Measurements from ENCODE around the gene CYP26B1.

The CYP26B1 gene

DNA sequence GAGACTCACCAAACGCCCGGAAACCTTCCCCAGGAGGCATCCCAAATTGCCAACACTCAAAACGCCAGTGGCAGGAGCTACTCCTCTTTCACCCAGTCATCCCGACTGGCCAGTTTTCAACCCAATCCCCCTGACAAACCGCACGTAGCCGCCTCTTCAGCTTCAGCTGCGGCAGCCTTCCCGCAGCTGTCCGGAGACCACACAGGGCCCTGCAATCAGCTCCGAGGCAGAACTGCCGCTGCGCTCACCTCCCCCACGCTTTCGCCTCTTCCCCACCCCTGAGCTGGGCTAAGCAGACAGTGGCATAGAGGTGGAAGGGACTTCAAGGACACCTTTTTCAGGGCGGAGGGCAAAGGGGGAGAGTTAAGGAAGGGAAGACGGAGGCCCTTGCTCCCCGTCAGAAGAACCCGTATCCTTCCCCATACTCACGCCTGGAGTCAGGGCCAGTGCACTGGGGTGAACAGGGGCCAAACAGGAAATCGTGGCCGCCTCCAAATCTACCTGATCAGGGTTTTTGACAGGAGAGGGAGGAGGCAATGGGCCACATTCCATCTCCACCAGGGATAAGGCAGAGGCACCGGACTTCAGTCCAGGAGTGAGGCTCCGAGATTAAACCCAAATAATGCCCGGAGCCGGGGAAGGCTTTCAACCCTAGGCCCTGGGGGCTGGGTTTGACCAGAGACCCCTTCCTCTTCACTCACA lies 16.9 kb downstream of the CYP26B1 start:
- DNase-seq (ENCODE audit: extremely low read depth in 1 of 2, low read depth in 1 of 2): no peak

DNA sequence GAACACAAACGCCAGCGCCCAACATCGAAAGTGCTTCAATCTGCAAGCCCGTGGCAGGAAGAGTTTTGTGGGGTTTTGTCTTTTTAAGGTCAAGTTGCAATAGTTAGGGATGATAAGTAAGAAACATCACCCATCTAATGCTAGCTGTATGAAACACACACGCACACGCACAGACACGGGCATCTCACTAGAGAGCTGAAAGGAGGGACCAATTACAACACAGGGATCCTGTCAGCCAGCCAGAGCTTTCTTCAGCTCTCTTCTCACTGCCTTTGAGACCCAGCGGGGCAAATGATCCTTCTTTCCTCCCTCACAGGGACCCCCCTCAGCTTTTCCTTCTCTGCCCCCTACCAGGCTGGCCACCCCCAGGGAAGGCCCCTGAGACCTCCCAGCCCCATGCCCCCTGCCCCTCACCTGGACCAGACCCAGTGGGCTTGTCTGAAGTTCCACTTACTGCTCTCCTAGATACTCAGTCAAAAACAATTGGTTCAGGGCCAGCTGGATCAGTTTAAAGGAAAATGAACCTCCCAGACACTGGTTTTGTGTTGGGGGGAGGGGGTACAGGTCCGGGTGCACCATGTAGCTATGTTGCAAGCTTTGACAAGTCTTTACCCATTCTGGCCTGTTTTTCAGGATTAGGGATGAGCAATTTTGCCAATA lies 17.9 kb downstream of the CYP26B1 start:
- no peak for DNase-seq (ENCODE audit: extremely low read depth in 1 of 2, low read depth in 1 of 2)

DNA sequence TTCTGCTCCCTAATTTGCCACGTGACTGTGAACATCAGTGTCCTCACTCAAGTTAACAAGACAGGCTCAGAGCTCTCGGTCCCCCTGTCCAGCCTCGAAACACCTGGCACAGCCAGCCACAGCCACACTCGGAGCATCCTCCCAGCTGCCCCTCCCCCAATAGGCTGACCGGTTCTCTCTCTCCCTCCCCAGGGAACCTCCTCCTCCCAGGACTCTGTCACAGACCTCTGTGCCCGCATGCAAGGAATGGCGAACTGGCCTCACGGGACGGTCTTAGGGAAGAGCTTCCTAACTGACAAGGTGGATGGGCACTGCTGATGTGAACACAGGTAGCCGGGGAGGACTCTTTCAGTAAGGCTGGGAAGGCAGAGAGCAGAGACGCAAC lies 18.8 kb downstream of the CYP26B1 start:
- DNase-seq (ENCODE audit: extremely low read depth in 1 of 2, low read depth in 1 of 2): no peak

DNA sequence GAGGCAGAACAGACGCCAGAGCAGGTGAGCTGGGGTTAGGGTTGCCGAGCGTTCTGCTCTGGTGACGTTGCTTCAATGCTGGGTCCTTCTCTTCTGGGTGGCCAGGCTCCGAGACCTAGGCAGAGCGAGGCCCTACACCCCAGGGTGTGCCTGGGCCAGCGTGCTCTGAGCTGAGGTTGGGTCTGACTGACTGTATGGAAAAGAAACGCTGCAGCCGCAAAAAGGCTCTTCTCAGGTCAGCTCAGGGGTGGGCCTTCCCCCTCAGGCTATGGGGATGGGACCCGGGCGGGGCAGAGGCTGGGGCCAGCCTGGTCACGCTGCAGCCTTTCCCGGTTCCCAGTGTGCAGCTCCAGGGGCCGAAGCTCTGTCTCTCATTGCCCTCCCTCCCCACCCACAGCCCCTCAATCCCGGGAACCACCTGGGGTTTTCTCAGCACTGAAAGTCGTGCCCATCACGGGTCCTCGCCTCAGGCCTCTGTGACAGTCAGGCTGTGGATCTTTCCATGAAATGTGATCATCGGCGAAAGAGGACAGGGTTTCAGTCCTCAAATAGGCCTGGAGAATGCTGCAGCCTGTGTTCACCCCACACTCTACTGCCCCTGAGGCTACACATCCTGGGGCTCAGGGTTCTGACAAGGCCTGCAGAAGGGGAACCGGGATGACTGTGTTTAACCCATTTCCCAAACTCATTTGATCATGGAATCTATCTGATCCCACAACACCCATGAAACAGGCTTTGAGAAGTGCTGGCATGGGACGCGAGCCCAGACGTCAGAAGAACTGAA lies 19.4 kb downstream of the CYP26B1 start:
- DNase-seq (ENCODE audit: extremely low read depth in 1 of 2, low read depth in 1 of 2): no peak

DNA sequence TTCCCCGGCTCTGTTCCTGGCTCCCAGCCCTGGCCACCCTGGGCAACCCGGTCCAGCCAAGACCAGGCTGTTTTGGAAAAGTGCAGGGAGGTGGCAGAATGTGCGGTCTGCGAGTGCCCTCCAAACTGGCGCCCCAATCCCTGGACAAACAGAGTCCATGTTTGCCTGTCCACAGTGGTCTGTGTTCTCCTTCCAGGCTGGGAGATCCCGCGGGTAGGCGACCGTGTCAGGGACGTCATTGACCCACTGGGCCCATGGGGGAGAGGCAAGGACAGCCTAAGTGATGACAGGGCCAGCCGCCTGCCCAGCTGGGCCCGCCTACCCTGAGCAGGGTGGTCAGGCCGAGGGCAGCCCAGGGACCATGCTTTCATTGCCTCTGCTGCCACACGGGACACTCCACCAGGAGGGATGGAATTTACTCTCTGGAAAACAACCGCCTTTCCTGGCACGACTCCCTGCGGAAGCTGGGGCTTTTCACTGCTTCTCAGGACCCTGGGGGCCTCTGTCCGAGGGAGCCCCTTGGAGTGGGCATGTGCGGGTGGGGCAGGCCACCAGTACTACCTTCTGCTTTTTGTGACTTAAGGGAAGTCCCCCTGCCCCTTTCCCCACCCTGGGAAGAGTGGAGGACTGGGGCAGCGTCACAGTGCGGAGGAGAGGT lies 20.1 kb downstream of the CYP26B1 start:
- DNase-seq (ENCODE audit: extremely low read depth in 1 of 2, low read depth in 1 of 2): no peak

DNA sequence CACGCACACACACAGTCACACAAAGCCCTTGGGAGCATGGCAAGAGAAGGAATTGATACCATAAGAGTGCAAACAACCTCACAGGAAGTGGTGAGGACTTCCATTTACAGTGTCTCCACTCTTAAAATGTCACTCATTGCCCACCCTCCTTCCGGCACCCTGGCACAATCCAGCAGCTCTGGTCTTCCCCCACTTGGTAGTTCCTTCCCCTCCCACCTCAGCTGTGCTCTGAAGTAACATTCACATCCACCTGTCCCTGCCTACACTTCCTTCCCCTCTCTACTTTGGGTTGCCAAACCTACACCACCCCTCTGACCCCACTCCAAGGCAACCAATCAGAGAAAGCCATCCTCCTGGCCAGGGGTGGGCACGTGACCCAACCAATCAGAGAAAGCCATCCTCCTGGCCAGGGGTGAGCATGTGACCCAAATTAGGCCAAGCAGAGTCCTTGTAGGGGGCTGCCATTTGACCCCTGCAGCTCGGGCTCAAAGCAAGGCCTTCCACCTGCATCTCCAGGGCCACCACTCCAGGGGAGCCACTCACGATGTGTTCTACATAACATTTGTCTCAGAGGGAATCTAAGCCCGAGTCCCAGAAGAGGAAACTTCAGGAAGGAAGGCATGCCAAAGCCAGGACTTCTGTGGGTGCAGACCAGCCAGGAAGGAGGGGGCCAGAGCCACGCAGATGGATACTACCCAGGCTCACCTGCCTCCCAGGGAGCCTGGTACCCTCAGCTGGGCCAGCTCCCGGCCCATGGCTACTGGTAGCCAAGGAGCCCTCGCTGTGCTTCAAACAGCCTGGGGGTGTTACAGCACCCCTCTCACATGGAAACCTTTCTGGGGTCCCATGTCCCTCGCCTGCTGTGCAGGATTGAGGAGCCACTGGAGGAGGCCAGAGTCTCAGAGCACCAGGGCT lies 21.2 kb downstream of the CYP26B1 start:
- no peak for DNase-seq (ENCODE audit: extremely low read depth in 1 of 2, low read depth in 1 of 2)

DNA sequence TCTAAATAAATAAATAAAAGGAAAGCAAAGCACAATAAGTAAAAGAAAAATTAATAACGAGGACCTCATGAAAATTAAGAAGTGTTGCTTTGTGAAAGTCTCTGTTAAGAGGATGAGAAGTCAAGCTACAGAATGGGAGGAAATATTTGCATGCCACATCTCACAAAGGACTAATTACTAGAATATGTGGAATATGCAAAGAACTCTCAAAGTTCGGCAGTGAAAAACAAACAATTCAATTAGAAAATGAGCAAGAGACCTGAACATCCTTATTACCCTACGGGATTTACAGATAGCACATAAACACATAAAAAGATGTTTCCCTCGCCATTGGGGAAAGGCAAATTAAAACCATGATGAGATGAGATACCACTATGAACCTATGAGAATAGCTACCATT lies 23.3 kb downstream of the CYP26B1 start:
- no peak for DNase-seq (ENCODE audit: extremely low read depth in 1 of 2, low read depth in 1 of 2)

DNA sequence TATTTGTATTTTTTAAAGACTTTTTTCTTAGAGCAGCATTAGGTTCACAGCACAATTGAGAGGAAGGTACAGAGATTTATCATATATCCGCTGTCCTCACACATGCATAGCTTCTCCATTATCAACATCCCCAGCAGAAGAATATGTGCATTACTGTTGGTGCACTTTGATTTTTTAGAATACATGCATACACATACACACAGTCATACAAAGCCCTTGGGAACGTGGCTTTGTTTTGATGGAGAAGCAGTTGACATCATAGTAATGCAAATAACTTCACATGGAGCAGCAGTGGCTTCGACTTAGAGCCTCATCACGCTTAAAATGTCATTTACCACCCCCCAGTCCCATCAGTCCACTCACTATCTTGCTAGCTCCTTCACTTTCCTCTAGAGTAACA lies 26.5 kb downstream of the CYP26B1 start:
- DNase-seq (ENCODE audit: extremely low read depth in 1 of 2, low read depth in 1 of 2): no peak

DNA sequence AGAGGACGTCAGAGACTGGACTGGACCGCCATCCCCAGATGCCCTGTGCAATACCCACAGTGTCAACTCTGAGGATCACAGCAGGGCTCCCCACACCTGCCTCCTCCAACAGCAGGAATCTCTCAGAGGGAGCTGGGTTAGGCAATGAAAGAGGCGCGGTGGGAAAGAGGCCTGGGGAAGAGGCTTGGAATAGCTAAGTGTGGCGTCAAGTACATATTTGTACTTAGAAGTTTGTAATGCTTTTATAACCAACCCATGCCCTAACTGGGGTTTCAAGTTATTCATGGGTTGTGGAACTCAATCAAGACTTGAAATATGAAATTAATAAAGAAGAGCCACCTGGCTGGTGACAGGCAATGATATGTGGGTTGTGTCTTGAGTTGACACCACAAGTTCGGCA lies 28.7 kb downstream of the CYP26B1 start:
- DNase-seq (ENCODE audit: extremely low read depth in 1 of 2, low read depth in 1 of 2): no peak

DNA sequence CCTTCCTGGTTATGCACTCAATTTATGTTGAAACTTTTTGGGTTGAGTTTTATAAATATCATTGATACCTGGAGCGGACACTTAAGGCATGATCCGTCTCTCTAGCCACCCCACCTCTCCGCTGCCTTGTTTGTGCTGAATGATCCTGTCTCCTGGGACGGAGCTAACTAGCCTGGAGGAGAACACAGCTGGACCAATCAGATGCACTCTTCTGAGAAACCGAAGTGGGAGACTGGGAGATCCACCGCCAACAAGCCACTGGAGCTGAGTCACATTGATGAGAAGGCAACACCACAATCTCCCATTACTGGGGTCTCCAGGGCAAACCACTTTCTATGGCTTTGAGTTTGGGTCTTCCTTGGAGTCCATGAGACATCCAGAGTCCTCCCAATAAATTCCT lies 29.3 kb downstream of the CYP26B1 start:
- DNase-seq (ENCODE audit: extremely low read depth in 1 of 2, low read depth in 1 of 2): no peak

DNA sequence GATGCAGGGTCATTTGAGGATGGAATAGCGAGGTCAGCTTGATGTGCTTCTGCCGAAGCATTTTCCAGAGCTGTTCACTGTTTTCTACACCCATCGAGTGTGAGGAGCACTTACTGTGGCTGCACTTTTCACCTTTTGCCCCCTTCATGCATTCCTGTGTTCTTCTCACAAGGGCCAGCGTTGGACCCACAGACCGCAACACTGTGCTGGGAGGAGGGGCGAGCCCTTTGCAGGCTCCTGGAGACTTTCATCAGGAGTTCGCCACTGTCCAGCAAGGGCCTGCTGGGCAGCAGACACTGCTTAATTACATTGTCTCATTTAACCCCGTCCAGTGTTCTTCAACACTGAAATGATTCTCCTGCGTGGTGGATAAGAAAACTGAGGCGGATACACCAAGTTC lies 29.9 kb downstream of the CYP26B1 start:
- DNase-seq (ENCODE audit: extremely low read depth in 1 of 2, low read depth in 1 of 2): no peak

DNA sequence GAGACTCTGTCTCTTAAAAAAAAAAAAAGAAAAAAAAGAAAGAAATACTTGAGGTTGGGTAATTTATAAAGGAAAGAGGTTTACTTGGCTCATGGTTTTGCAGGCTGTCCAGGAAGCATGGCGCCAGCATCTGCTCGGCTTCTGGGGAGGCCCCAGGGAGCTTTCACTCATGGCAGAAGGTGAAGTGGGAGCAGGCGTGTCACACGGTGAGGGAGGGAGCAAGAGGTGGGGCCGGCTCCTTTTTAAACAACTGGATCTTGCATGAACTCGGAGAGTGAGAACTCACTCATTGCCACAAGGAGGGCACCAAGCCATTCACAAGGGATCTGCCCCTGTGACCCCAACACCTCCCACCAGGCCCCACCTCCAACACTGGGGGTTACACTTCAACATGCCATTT lies 30.6 kb downstream of the CYP26B1 start:
- DNase-seq (ENCODE audit: extremely low read depth in 1 of 2, low read depth in 1 of 2): no peak

DNA sequence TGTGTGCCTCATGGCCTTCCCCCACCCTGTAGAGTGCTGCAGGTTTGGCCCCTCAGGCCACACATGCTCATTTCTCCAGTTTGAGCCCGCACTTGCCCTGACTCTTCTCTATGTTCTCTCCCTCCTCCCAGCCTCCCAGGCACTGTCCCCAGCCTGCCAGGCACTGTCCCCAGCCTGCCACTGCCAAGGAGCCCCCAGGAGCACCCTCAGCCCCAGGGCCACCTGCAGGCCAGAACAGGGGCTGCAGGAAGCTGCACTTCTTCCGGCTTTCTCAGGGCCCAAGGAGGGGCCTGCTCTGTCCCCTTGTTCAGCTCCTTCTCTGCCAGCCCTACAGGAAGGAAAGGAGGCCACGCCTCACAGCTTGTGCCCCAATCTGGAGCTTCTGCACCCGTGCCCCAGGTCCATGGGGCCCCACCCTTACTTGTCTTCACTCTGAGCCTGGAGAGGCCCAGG lies 31.6 kb downstream of the CYP26B1 start:
- no peak for DNase-seq (ENCODE audit: extremely low read depth in 1 of 2, low read depth in 1 of 2)

DNA sequence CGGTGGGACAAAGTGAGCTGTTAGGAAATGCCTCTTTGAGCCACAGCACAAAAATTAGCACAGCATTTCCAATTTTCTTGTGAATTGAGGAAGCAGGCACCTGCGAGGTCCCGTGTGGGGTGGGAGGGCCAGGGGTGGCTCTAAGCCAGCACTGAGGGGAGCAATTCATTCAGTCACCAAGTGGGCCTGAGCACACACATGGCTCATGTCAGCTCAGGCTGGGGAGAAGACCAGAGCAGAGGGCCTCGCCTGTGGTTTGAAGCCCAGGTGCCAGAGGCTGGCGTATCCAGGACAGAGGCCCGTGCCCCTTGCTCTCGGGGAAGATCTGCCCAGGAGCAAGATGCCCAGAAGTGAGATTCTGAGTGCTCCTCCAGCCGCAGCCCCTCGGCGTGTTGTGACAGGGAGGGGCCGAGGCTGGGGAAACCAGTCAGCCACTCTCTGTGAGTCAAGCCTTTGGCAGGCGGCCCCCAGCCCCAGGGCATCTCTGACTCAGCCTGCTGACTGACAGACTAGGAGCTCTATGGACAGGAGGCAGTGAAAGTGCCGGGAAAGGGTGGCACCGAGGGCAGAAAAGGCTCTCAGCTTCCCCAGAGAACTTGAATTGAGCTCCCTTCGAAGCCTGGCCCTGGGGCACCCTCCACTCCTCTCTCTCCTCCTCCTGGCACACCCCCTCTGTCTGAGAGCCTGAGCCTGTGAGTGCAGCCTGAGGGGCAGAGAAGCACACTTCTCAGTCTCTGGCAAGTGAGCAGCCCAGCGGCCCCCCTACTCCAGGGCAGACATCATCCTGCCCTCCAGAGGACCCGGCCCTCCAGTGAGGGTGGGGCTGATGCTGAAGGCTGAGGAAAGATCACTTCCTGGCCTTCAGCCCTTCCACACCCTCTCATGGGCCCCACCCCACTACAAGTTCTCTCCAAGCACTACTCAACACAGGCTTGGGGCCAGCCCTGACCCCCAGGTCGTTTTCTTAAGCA lies 32.3 kb downstream of the CYP26B1 start:
- no peak for DNase-seq (ENCODE audit: extremely low read depth in 1 of 2, low read depth in 1 of 2)

DNA sequence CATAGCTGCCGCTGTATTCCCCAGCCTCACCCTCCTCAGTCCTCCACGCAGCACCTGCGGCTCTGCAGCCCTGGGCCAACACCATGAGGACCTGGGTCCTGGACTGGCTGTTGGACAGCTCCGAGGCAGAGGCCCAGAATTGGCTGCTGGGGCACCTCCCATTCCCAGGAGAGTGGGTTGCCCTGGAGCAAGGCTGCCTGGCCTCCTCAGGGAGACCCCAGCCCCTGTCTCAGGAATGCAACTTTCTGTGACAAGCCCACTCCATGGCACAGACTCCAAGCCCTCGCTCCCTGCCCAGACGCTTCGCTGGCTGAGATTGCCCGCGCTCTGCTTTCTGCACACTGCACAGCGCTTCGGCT lies 33.0 kb downstream of the CYP26B1 start:
- DNase-seq (ENCODE audit: extremely low read depth in 1 of 2, low read depth in 1 of 2): no peak

DNA sequence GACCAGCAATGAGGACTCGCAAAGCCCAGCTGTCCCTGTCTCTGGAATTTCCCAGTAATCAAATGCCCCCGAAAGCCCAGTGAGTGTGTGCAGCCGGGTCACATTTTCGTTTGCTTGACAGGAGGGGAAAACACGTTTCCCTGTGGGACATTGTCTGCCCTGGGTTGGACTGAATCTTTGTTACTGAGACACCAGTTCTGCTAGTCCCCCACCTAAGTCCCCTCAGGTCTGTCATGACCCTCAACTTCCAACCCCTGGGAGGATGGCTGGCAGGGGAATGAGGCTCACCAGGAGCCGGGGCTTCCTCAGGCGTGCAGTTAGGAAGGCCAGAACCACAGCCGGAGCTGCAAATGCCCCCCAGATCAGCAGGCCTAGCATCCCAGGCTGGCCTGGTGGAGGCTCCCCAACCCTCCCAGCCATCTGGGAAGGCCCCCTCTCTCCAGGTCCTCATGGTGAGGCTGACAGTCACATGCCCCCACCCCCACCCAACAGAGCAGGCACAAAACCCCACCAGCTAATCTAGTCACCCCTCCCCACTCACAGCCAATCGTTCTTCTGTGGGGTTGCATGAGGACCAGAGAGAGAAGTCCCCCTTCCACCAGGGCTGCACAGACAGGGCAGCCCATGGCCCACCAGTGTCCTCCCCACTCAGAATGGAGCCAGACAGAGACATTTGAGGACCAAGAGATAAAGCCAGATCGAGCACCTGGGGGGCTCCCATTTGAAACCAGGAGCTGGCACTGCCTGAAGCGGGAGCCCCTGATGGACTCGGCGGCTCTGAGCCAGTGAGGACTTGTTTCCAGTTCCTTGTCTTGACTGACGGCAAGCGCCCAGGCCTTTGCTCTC lies 33.6 kb downstream of the CYP26B1 start:
- no peak for DNase-seq (ENCODE audit: extremely low read depth in 1 of 2, low read depth in 1 of 2)

DNA sequence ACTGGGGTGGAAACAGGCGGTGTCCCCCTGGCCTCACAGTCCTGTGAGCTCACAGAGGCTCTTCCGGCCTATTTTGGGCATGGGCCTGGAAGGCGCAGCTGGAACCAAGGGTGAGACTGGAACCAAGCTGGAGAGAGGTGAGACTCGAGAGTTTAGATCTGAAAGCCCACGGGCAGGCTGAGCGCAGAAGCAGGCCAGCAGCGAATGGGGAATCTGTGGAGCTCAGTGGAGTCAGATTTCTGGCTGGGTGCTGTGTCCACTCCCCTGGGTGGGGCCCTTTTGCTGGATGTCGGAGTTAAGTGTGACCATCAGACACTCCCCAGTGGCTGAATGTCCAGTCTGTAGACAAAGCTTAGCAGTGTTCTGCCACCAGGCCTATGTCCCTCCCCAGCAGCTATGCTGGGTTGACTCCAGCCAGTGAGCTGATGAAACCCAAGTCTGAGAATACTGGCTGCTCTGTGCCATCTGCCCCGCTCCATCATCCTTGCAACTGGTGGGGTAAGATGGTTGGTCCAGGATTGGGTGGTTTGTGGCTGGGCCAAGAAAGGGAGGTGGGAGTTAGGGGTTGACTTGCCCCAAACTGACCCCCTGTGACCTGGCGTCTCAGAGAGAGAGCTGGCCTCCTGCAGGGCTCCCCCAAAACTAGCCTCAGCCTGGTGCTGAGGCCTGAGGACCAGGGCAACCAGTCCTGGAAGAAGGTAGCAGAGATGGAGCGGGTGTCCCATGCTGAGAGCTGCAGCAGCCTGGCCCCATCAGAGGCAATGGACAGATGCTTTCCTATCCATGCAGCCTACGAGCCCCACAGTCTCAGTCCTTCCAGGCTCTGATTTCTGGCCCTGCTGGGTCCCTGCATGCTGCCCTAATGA lies 34.4 kb downstream of the CYP26B1 start:
- no peak for DNase-seq (ENCODE audit: extremely low read depth in 1 of 2, low read depth in 1 of 2)

DNA sequence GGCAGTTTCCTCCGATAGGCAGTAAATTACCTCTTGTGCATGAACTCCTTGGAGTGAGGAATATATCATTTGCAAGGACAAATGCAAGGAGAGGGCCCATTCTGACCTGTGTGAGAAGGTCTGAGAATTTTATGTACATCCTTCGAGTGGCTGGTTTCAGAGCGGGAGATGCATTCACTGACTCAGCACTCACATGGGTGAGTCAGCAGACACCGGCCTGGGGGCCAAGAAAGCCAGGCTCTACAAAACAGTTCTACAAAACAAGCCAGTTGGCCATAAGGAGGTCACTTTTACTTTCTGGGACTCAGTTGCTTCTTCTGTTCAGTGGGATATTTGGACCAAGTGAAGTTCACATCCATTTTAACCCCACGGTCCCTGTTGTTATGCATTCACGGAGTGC lies 35.3 kb downstream of the CYP26B1 start:
- DNase-seq (ENCODE audit: extremely low read depth in 1 of 2, low read depth in 1 of 2): no peak
